ENCODE data around the gene TRMT13. TPM values are rescaled to one million over a fixed set of nuclear protein-coding genes. Genes with fewer than 3 reads are reported as not detected.
A peak's percentile ranks its signal among the peaks of the same experiment; 100 is the strongest.

TRMT13 gene
- total and polyA plus RNA-seq, 9 of the 15 experiments (the other 6 are each of a cell fraction or from before 2014, with no cell fraction given): 18.7 to 33.0 (median 28.9) TPM

DNA sequence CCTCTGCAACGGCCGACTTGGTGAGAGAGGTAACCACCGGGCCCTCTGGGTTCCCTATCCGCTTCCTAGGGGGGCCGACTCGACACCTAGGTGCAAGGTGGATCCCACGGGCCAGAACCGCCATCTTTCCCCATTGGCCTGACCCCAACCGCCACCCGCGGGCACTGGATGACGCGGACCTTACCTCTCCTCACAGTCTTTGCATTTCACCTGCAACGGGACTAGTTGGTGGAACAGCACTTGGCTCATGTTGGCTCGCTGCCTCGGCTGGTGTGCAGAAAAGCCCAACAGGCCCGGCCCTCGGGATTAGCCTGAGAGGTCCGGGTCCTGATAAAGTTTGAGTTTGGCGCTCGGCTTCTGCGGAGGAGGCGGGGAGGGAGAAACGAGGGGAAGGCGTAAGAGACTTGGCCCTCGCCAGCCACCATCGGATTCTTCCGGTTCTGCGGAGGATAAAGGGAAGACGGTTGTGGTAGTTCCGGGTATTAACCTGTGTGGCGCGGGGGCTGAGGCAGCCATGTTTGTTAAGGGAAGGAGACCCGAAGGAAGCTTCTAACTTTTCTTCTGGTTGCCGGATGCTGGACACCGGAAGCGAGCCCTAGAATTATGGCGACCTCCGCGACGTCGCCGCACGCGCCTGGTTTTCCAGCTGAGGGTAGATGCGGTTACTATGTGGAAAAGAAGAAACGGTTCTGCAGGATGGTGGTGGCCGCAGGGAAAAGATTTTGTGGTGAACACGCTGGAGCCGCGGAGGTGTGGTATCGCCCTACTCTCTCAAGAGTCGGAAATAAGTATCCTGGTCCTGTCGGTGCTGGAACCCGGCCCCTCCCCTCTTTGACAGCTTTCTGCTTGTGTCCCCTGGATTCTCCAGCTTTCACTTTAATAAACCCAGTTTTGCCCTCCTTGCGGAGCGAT lies at the start of gene TRMT13, which contains the start of gene SASS6 (continued):
- 0 out of 4 replicates have a peak, but pooled peaks of 1 of the 2 experiments have one; percentile 28 for TF ChIP-seq ZMIZ1 (IDR thresholded peaks at IDR 0.05; ENCODE audit: low read depth in 2 of 2, low read length in 2 of 2)
- TF ChIP-seq CREBBP (IDR thresholded peaks at IDR 0.05; ENCODE audit: low read depth, low read length): no peak
- no peak; the same call in 1 of the 2 replicates for TF ChIP-seq PHF21A (IDR thresholded peaks at IDR 0.05; ENCODE audit: borderline replicate concordance, low read depth)
- TF ChIP-seq POLR2H (tag; IDR thresholded peaks at IDR 0.05; ENCODE audit: low read depth): peak; percentile 71
- no peak for TF ChIP-seq ZSCAN29 (IDR thresholded peaks at IDR 0.05)
- TF ChIP-seq, protein P1, sequence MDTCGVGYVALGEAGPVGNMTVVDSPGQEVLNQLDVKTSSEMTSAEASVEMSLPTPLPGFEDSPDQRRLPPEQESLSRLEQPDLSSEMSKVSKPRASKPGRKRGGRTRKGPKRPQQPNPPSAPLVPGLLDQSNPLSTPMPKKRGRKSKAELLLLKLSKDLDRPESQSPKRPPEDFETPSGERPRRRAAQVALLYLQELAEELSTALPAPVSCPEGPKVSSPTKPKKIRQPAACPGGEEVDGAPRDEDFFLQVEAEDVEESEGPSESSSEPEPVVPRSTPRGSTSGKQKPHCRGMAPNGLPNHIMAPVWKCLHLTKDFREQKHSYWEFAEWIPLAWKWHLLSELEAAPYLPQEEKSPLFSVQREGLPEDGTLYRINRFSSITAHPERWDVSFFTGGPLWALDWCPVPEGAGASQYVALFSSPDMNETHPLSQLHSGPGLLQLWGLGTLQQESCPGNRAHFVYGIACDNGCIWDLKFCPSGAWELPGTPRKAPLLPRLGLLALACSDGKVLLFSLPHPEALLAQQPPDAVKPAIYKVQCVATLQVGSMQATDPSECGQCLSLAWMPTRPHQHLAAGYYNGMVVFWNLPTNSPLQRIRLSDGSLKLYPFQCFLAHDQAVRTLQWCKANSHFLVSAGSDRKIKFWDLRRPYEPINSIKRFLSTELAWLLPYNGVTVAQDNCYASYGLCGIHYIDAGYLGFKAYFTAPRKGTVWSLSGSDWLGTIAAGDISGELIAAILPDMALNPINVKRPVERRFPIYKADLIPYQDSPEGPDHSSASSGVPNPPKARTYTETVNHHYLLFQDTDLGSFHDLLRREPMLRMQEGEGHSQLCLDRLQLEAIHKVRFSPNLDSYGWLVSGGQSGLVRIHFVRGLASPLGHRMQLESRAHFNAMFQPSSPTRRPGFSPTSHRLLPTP (IDR thresholded peaks at IDR 0.05; ENCODE audit: borderline replicate concordance, extremely low read depth, insufficient read length): no peak
- TF ChIP-seq CBX2 (IDR thresholded peaks at IDR 0.05; ENCODE audit: insufficient read depth, low read length, poor library complexity, severe bottlenecking): no peak
- TF ChIP-seq FOS (IDR thresholded peaks at IDR 0.05; ENCODE audit: extremely low read depth, insufficient read length): no peak
- no peak for TF ChIP-seq ZNF518B (CRISPR knock-in tag; IDR thresholded peaks at IDR 0.05)
- no peak for TF ChIP-seq BRCA1 (IDR thresholded peaks at IDR 0.05)
- no peak for TF ChIP-seq BRCA1 (CRISPR knock-in tag; IDR thresholded peaks at IDR 0.05)
- 0 out of 2 replicates have a peak, but pooled peaks have one; percentile 75 for TF ChIP-seq DIDO1 (tag; IDR thresholded peaks at IDR 0.05; ENCODE audit: low read depth)
- TF ChIP-seq ZNF165 (CRISPR knock-in tag; IDR thresholded peaks at IDR 0.05; ENCODE audit: borderline replicate concordance): no peak
- no peak for TF ChIP-seq NCOA4 (IDR thresholded peaks at IDR 0.05; ENCODE audit: partially characterized antibody)
- peak; percentile 56; the same call in 1 of the 2 replicates for TF ChIP-seq DPF2 (IDR thresholded peaks at IDR 0.05)
- TF ChIP-seq ZFP36 (IDR thresholded peaks at IDR 0.05; ENCODE audit: low read depth, low read length, partially characterized antibody): no peak
- TF ChIP-seq THRAP3 (IDR thresholded peaks at IDR 0.05; ENCODE audit: borderline replicate concordance): no peak

Data from K562 (cell line).